OCI-M2 (cell line): ENCODE measurements around the gene PTPRM.

Experiments used
- DNase-seq: peaks from one replicate; lab custom pipeline; 2025; ENCODE audit not compliant: unreplicated experiment; lab: John Stamatoyannopoulos, UW

The PTPRM gene

GRCh38 chr18:7886436-7886835, 319.3 kb downstream of the PTPRM start:
- DNase-seq: no peak

GRCh38 chr18:7889515-7889914, 322.4 kb downstream of the PTPRM start:
- DNase-seq: no peak

- no peak for DNase-seq
Measured at GRCh38 chr18:7890075-7890474, 323.0 kb downstream of the PTPRM start.

GRCh38 chr18:7892556-7892955, 325.4 kb downstream of the PTPRM start:
- DNase-seq: no peak

DNA sequence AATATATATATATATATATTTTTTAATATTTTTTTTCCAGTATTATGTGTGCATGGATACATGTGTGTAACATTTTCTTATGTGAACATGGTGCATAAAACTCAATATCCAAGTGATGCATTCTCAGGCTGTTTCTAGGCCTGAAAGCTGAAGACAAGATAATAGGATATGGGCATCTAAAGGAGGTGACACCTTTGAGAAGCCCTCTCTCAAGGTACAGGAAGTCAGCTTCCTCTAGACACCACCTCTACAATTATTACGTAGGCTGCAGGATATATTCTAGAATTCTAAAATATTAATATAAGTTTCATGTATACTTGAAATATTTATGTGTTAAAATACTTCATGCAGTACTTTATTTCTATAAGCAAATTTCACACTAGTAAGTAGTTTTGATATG, 327.5 kb downstream of the PTPRM start:
- DNase-seq: no peak

DNA sequence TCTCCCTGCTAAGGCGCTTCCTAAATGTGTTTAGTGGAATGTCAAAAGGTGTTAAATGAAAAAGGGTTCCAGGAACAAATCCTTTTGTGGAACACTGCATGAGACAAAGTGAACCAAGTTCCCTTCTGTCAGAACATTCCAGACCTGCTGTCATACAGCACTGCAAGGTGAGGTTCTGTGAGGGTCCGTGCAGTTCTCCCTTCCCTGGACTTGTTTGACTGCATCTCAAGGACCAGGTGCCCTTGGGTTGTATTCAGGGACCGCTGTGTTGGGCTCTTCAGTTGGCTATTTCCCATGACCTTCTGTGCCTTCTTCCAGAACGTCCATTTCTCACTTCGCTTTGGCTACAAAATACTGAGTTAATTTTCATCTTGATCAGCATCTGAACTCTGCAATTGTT, 328.2 kb downstream of the PTPRM start:
- DNase-seq: no peak

DNA sequence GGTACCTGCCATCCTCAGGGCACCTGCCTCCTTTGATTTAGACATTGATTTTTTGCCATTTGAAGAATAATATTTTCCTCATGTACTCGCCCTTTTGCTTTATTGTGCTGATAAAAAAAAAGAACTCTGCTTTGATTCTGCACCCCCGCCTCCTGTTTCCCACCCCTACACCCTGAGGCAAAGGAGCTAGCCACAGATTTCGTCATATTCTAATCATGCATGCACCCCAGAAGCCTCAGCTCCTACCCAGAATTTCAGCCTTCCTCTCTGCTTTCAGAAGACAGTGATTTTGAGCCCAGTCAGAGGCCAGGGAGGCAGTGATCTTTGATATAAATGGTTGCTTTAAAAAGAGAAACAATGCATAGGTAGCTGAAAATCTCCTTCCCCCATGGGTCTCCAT, 329.0 kb downstream of the PTPRM start:
- no peak for DNase-seq

- no peak for DNase-seq
Measured at GRCh38 chr18:7896805-7897518, 329.8 kb downstream of the PTPRM start.

DNA sequence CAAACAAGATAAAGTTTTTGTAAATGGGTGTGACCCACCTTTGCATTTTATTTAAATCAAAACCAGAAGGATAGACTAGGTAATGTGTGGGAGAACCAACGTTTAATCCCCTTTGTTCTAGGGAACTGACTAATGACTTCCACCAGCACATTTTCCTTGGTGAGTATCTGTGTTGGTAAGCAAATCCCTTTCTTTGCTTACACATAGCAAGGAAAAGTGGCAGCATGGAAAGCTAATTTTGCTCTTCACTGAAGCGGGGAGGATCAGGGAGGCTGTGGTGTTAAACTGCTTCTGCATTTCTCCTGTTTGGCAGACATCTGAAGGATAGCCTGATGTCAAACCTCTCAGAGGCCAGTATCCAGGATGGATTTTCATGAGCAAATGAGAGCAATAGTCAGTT, 331.1 kb downstream of the PTPRM start:
- no peak for DNase-seq

DNA sequence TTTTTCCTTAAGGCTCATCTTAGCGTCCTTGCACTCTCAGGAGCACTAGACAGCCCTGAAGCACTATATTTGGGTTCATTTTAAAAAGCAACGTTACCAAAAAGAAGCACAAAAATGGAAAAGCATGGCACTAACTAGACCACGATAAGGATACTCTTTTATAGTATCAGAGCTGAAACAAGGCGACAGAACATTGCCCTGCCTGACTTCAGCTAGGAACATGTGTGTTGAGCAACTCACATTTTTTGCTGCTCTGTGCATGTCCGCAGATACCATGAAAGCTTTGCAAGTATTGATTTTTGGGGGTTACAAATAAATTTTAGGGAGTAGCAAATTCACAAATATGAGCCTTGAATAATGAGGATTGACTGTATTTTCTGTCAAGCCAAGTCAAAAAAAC, 332.0 kb downstream of the PTPRM start:
- no peak for DNase-seq

- DNase-seq: no peak
Measured at GRCh38 chr18:7900091-7900490, 333.0 kb downstream of the PTPRM start.

GRCh38 chr18:7901657-7902056, 334.5 kb downstream of the PTPRM start:
- DNase-seq: no peak

DNA sequence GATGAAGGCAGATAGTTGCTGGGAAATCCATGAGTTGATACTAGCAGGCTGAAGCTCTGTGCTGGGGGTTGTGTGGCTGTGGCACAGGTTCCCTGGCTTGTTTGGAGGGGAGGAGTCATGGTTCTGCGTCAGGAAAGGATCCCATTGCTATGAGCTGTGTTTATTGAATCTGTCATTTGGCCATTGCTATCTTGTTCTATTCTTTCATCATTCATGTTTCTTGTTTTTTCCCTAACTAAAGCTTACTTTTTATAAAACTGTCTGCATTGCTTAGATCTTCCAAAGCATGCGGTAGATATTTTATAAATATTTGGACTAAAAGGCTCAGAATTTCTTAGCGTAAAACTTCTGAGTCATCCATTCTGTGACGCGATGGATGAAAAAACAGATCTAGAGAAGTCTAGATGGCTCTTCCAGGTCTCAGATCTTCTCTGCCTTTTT, 335.3 kb downstream of the PTPRM start:
- no peak for DNase-seq

DNA sequence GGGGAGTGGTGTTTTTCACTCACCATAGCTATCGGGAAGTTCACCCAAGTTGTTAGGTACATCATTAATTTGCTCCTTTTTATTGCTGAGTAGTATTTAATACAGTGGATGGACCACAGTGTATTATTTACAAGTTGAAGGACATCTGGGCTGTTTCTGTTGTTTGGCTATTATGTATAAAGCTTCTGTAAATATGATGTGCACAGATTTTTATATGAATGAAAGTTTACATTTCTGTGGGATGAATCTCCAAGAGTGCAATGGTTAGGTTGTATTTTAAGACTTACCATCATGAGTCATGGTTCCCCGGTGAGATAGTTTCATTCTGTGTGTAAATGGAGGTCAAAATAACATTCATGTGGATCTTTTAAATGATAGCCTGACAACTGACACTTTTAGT, 337.4 kb downstream of the PTPRM start:
- no peak for DNase-seq

- DNase-seq: no peak
Measured at GRCh38 chr18:7908681-7909299, 341.7 kb downstream of the PTPRM start.

DNA sequence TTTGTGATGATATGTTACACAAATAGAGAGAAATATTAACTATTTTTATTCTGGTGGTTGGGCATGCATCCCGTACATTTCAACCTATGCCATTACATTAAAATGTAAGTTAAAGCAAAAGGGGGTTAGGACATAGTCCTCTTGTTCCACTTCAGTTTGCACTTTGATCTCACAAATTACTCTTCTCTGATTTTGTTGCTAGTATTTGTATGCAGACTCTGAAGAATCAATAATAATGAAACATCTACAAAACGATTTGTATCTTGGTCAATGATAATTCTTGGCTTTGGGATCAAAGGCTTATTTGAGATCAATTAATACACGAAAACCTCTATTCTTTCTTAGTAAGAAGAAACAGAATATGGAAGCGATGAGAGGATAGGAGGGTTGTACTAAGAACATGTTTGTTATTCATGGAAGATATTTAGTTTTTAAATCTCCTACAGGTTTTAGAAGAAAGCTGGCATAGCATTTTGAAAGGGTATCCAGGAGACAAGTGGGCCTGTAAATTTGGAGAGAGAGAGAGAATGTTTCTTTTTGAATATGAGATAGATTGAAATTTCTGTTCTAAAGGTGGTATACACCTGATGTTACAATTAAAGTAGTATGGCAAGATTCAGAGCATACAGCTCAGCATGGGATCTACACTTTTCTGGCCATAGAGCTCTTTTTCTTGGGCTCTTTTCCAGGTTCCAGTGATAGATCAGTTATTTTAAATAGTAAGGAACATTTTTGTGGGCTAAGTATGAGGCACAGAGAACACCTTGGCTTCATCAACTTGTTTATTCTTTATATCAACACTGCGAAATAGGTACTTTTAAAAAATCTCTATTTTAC, 347.9 kb downstream of the PTPRM start:
- no peak for DNase-seq

DNA sequence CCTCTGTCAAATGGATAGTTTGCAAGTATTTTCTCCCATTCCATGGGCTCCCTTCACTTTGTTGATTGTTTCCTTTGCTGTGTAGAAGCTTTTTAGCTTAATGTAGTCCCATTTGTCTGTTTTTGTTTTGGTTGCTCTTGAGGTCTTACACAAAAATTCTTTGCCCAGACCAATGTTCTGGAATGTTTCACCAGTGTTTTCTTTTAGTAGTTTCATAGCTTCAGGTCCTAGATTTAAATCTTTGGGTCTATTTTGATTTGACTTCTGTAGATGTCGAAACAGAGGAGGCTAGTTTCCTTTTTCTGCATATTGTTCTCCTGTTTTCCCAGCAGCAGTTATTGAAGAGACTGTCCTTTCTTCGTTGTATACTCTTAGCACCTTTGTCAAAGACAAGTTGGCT, 351.6 kb downstream of the PTPRM start:
- DNase-seq: no peak

DNA sequence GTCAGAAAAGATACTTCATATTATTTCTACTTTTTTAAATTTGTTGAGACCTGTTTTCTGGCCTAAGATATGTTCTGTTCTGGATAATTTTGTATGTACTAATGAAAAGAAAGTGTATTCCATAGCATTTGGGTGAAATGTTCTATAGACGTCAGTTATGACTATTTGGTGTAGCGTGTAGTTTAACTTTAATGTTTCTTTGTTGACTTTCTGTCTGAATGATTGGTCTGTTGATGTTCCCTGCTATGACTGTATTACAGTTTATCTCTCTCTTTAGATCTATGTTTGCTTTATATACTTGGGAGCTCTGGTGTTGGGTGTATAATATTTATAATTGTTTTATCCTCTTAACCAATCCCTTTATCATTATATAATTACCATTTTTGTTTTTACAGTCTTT, 352.4 kb downstream of the PTPRM start:
- DNase-seq: no peak

- no peak for DNase-seq
Measured at GRCh38 chr18:7921938-7922587, 354.9 kb downstream of the PTPRM start.

DNA sequence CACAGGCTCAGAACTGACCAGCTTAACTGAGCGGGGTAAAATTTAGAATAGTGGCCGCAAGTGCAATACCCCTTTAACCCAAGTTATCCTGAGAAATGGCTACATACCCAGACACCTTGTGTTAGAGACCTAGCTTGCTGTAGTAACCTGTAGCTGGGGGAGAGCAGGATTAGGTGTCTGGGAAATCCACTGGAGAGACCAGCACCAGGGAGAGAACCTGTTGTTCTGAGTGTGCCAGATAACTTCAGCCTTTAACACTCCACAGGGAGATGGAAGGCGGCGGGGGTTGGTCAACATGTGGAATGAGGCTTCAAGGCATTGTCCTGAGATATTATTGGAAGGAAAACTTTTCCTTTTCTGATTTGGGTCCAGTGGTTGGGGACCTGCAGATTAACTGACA, 356.0 kb downstream of the PTPRM start:
- no peak for DNase-seq

DNA sequence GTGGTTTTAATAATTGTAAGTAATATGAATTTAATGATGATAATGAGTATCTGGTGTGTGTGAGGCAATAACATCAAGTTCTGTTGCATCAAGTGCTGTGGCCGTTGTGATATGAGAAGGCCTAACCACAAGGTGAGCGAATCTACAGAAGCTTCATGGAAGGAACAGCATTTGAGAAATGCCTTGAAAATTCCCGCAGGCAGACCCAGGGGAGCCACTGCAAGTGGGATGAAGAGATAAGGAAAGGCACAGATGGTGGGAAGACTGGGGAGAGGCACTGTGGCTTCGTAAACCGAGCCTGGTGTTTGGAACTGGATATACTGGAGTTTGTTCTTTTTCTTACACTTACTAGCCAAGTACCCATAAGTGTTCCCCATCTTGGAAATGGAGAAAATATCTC, 357.5 kb downstream of the PTPRM start:
- no peak for DNase-seq

- DNase-seq: no peak
Measured at GRCh38 chr18:7926526-7926925, 359.4 kb downstream of the PTPRM start.
